Liver (tissue), 3 donors: Measurements from ENCODE around the gene ZNF316.
"Not testable (repeated sequence)": the region's sequence is repeated elsewhere in the genome, so short reads cannot be mapped to it uniquely, and the experiment has no call there.

Experiments used
- CTCF ChIP-seq: fragments of 150-350 bp; IDR thresholded peaks from 2 replicates; pipeline ENCODE4 v1.5.1; 2017; ENCODE audit warnings: improper control_type of control experiment, low read depth, low read length; ENCODE audit not compliant: missing input control
- EGR1 ChIP-seq, 2 donors: IDR thresholded peaks; 2 replicates each; pipeline ENCODE4 v1.6.1; 2016 to 2018; ENCODE audit warnings: antibody characterized with exemption in 2 of 2, low read depth in 2 of 2
- GABPA ChIP-seq, 2 donors: IDR thresholded peaks in 1 of 2; conservative IDR thresholded peaks in 1 of 2; 2 replicates each; pipeline ENCODE4 v1.6.1; 2016; ENCODE audit warnings: antibody characterized with exemption in 2 of 2, mild to moderate bottlenecking in 1 of 2, moderate library complexity in 1 of 2
- JUND ChIP-seq, 2 donors: IDR thresholded peaks; 2 replicates each; pipeline ENCODE4 v1.6.1; 2016; ENCODE audit warnings: antibody characterized with exemption in 2 of 2
- MAX ChIP-seq: IDR thresholded peaks from 2 replicates; pipeline ENCODE4 v1.6.1; 2016; ENCODE audit warnings: antibody characterized with exemption
- NR2F2 ChIP-seq: IDR thresholded peaks from 2 replicates; pipeline ENCODE4 v1.6.1; 2016; ENCODE audit warnings: antibody characterized with exemption
- RAD21 ChIP-seq, 2 donors: IDR thresholded peaks; 2 replicates each; pipeline ENCODE4 v1.6.1; 2016; ENCODE audit warnings: antibody characterized with exemption in 2 of 2, mild to moderate bottlenecking in 2 of 2
- REST ChIP-seq: IDR thresholded peaks from 2 replicates; pipeline ENCODE4 v1.6.1; 2016; ENCODE audit warnings: antibody characterized with exemption, mild to moderate bottlenecking
- RXRA ChIP-seq, 2 donors: IDR thresholded peaks; 2 replicates each; pipeline ENCODE4 v1.6.1; 2017 to 2018; ENCODE audit warnings: antibody characterized with exemption in 2 of 2, mild to moderate bottlenecking in 1 of 2
- TAF1 ChIP-seq: conservative IDR thresholded peaks from 2 replicates; pipeline ENCODE4 v1.6.1; 2016; ENCODE audit warnings: antibody characterized with exemption, mild to moderate bottlenecking
- YY1 ChIP-seq: IDR thresholded peaks from 2 replicates; pipeline ENCODE4 v1.6.1; 2016; ENCODE audit warnings: antibody characterized with exemption, mild to moderate bottlenecking
- TF ChIP-seq, protein P1 (sequence below): IDR thresholded peaks from 2 replicates; pipeline ENCODE4 v1.6.1; 2016; ENCODE audit warnings: antibody characterized with exemption
- donor health status: healthy.
- donor health status: healthy.

DNA sequence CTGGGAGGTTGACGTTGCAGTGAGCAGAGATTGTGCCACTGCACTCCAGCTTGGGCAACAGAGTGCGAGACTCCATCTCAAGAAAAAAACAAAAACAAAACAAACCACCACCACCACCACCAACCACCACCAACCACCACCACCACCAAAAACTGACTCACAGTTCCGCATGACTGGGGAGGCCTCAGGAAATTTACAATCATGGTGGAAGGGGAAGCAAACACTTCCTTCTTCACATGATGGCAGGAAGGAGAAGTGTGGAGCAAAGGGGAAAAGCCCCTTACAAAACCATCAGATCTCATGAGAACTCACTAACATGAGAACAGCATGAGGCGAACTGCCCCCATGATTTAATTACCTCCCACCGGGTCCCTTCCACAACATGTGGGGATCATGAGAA, 2.1 kb upstream of the ZNF316 start:
- TF ChIP-seq REST; CTCF; TAF1; YY1; RAD21 (IDR thresholded peaks at IDR 0.05); JUND (IDR thresholded peaks at IDR 0.05); MAX; RXRA (IDR thresholded peaks at IDR 0.05); EGR1 (IDR thresholded peaks at IDR 0.05; ENCODE audit: low read depth in 2 of 2); NR2F2: not testable (repeated sequence)
- TF ChIP-seq GABPA (IDR thresholded peaks at IDR 0.05 in 1 of 2, conservative IDR thresholded peaks at IDR 0.05 in 1 of 2) = peak in 1 of 2 donors; percentile 15
- TF ChIP-seq, protein P1, sequence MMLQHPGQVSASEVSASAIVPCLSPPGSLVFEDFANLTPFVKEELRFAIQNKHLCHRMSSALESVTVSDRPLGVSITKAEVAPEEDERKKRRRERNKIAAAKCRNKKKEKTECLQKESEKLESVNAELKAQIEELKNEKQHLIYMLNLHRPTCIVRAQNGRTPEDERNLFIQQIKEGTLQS = not testable (repeated sequence)
